ENCODE data around the gene LCN12.

Gene LCN12

GRCh38 chr9:136981588-136982231 lies 29.6 kb downstream of the LCN12 start:
- Histone ChIP-seq H3K27me3 (ENCODE audit: insufficient read depth, poor library complexity, severe bottlenecking) (peaks cover 25% of the 10 kb centered on the region), H3K27ac (replicated peaks) (no peak overlapping the region)

GRCh38 chr9:136982232-136983051 lies 30.4 kb downstream of the LCN12 start, which contains the start of gene LCNL1:
TSS of gene LCNL1 (plus strand) at chr9:136982993. CDS start at chr9:136983587, 594 bp downstream.
- no peak for DNase-seq (ENCODE audit: low read depth in 1 of 2, low spot score in 1 of 2)
- TF ChIP-seq POLR2AphosphoS5 (IDR thresholded peaks at IDR 0.05; ENCODE audit: low read depth) (no peak), REST (IDR thresholded peaks at IDR 0.05; ENCODE audit: insufficient replicate concordance, low read depth) (no peak), CTCF (IDR thresholded peaks at IDR 0.05; ENCODE audit: insufficient read depth, low read length) (no peak), SPI1 (IDR thresholded peaks at IDR 0.05; ENCODE audit: borderline replicate concordance, low read depth) (no peak), GABPA (IDR thresholded peaks at IDR 0.05; ENCODE audit: low read depth) (no peak)
- Histone ChIP-seq H3K27ac (replicated peaks) (no peak within 1 kb of the TSS), H3K4me3 (replicated peaks; ENCODE audit: insufficient read depth, low read length) (no peak within 1 kb of the TSS), H3K27me3 (ENCODE audit: insufficient read depth, poor library complexity, severe bottlenecking) (peaks cover 25% of the 10 kb centered on the region)

More at GRCh38 chr9:136981588-136982231, 29.6 kb downstream of the LCN12 start:
- TF ChIP-seq GABPA (IDR thresholded peaks at IDR 0.05; ENCODE audit: low read depth) (no peak), SPI1 (IDR thresholded peaks at IDR 0.05; ENCODE audit: borderline replicate concordance, low read depth) (no peak), POLR2AphosphoS5 (IDR thresholded peaks at IDR 0.05; ENCODE audit: low read depth) (no peak), CTCF (IDR thresholded peaks at IDR 0.05; ENCODE audit: insufficient read depth, low read length) (no peak), REST (IDR thresholded peaks at IDR 0.05; ENCODE audit: insufficient replicate concordance, low read depth) (no peak)
- H3K4me3 ChIP-seq (replicated peaks; ENCODE audit: insufficient read depth, low read length) = no peak overlapping the region
- no peak for DNase-seq (ENCODE audit: low read depth in 1 of 2, low spot score in 1 of 2)

GRCh38 chr9:136983167-136983566 lies 31.1 kb downstream of the LCN12 start:
- DNase-seq (ENCODE audit: low read depth in 1 of 2, low spot score in 1 of 2) = no peak
- H3K4me3 ChIP-seq (replicated peaks; ENCODE audit: insufficient read depth, low read length) = no peak overlapping the region
- TF ChIP-seq POLR2AphosphoS5 (IDR thresholded peaks at IDR 0.05; ENCODE audit: low read depth) (no peak), CTCF (IDR thresholded peaks at IDR 0.05; ENCODE audit: insufficient read depth, low read length) (no peak), GABPA (IDR thresholded peaks at IDR 0.05; ENCODE audit: low read depth) (no peak), SPI1 (IDR thresholded peaks at IDR 0.05; ENCODE audit: borderline replicate concordance, low read depth) (no peak), REST (IDR thresholded peaks at IDR 0.05; ENCODE audit: insufficient replicate concordance, low read depth) (no peak)
- no peak overlapping the region for H3K27ac ChIP-seq (replicated peaks)
- peaks cover 25% of the 10 kb centered on the region for H3K27me3 ChIP-seq (ENCODE audit: insufficient read depth, poor library complexity, severe bottlenecking)

Measured in HL-60 (cell line).